Stimulated activated CD8-positive, alpha-beta memory T cell treated with anti-CD3 and anti-CD28 coated beads, Interleukin-4, amount 100 ng/mL, for 1 hour (primary cell): ENCODE data around the gene HEG1.

Experiments used
- DNase-seq, 2 donors: peaks; one replicate each; pipeline ENCODE4 v3.0.0-alpha.2; 2020; ENCODE audit warnings: low read depth in 2 of 2, low spot score in 1 of 2

HEG1 gene

GRCh38 chr3:125050488-125051090 is 5.2 kb downstream of the HEG1 start:
- no peak for DNase-seq

GRCh38 chr3:125048282-125048681 is 7.5 kb downstream of the HEG1 start:
- no peak for DNase-seq

GRCh38 chr3:125045965-125046364 is 9.8 kb downstream of the HEG1 start:
- DNase-seq, result no peak

- no peak for DNase-seq
Observed at GRCh38 chr3:125045194-125045593, 10.6 kb downstream of the HEG1 start.

- no peak for DNase-seq
Observed at GRCh38 chr3:125043599-125044151, 12.1 kb downstream of the HEG1 start.

GRCh38 chr3:125042725-125043406 is 12.9 kb downstream of the HEG1 start:
- DNase-seq, result no peak

- DNase-seq, result no peak
Observed at GRCh38 chr3:125039131-125040100, 16.4 kb downstream of the HEG1 start.

GRCh38 chr3:125037498-125038150 is 18.2 kb downstream of the HEG1 start:
- DNase-seq, result no peak

GRCh38 chr3:125035217-125035616 is 20.6 kb downstream of the HEG1 start:
- no peak for DNase-seq

GRCh38 chr3:125033616-125034015 is 22.2 kb downstream of the HEG1 start:
- DNase-seq, result no peak

GRCh38 chr3:125033135-125033534 is 22.7 kb downstream of the HEG1 start:
- no peak for DNase-seq

GRCh38 chr3:125032683-125033082 is 23.1 kb downstream of the HEG1 start:
- no peak for DNase-seq

GRCh38 chr3:125032100-125032643 is 23.6 kb downstream of the HEG1 start:
- no peak for DNase-seq

GRCh38 chr3:125031544-125031943 is 24.3 kb downstream of the HEG1 start:
- DNase-seq, result no peak

- DNase-seq, result no peak
Observed at GRCh38 chr3:125028657-125029056, 27.1 kb downstream of the HEG1 start.

GRCh38 chr3:125025642-125026041 is 30.2 kb downstream of the HEG1 start:
- no peak for DNase-seq

GRCh38 chr3:125024817-125025216 is 31.0 kb downstream of the HEG1 start:
- DNase-seq, result no peak

- no peak for DNase-seq
Observed at GRCh38 chr3:125023833-125024555, 31.8 kb downstream of the HEG1 start.

- no peak for DNase-seq
Observed at GRCh38 chr3:125022206-125022605, 33.6 kb downstream of the HEG1 start.

- DNase-seq, result no peak
Observed at GRCh38 chr3:125019271-125019670, 36.5 kb downstream of the HEG1 start.
